GM13977 (cell line): ENCODE measurements around the gene RYR3.

ENCODE experiments used
- DNase-seq: peaks from one replicate; pipeline ENCODE4 v3.0.0; 2012; ENCODE audit warnings: low spot score
- in situ Hi-C: fragments of 300-500 bp; cut with MboI; formaldehyde crosslinking; loops from one replicate; pipeline ENCODE4 v1.12.0; 2022; ENCODE audit warnings: low sequenced_read_pairs, low pct_unique_long_range_greater_than_20kb, mixed read lengths, inconsistent platforms; ENCODE audit not compliant: unreplicated experiment
- TF ChIP-seq, protein P1 (sequence below): IDR thresholded peaks from 2 replicates; pipeline ENCODE4 v1.5.1; 2012; ENCODE audit warnings: mild to moderate bottlenecking, control low read depth; ENCODE audit not compliant: insufficient read depth; ENCODE audit errors: extremely low read depth, missing control alignments

Gene RYR3

GRCh38 chr15:33547876-33548275 lies 237.1 kb downstream of the RYR3 start:
- TF ChIP-seq, protein P1, sequence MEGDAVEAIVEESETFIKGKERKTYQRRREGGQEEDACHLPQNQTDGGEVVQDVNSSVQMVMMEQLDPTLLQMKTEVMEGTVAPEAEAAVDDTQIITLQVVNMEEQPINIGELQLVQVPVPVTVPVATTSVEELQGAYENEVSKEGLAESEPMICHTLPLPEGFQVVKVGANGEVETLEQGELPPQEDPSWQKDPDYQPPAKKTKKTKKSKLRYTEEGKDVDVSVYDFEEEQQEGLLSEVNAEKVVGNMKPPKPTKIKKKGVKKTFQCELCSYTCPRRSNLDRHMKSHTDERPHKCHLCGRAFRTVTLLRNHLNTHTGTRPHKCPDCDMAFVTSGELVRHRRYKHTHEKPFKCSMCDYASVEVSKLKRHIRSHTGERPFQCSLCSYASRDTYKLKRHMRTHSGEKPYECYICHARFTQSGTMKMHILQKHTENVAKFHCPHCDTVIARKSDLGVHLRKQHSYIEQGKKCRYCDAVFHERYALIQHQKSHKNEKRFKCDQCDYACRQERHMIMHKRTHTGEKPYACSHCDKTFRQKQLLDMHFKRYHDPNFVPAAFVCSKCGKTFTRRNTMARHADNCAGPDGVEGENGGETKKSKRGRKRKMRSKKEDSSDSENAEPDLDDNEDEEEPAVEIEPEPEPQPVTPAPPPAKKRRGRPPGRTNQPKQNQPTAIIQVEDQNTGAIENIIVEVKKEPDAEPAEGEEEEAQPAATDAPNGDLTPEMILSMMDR: no peak
- in situ Hi-C loops: no loop called here
- no peak for DNase-seq

DNA sequence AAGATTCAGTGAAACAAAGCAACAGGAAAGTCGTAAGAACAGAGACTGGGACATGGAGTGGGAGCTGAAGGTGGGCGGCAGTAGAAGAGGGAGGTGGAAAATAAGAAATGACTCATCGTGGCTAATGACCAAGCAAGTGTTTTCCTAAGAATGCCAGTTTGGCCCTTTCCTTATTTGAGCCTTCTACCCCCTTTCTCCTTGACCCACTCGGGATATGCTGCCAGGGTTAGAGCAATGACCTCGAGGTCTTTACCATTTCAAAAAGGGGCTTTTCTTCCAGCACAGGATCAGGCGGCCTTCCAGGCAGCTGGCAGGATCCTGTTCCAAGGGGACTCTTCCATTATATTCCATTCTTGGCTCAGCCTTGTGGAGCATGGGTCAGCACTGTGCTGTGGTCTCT lies 241.1 kb downstream of the RYR3 start:
- DNase-seq: no peak
- in situ Hi-C loops: no loop called here
- TF ChIP-seq, protein P1: no peak

- in situ Hi-C loops: no loop called here
- DNase-seq: no peak
- TF ChIP-seq, protein P1: no peak
These were observed 242.4 kb downstream of the RYR3 start for GRCh38 chr15:33553157-33553556.

DNA sequence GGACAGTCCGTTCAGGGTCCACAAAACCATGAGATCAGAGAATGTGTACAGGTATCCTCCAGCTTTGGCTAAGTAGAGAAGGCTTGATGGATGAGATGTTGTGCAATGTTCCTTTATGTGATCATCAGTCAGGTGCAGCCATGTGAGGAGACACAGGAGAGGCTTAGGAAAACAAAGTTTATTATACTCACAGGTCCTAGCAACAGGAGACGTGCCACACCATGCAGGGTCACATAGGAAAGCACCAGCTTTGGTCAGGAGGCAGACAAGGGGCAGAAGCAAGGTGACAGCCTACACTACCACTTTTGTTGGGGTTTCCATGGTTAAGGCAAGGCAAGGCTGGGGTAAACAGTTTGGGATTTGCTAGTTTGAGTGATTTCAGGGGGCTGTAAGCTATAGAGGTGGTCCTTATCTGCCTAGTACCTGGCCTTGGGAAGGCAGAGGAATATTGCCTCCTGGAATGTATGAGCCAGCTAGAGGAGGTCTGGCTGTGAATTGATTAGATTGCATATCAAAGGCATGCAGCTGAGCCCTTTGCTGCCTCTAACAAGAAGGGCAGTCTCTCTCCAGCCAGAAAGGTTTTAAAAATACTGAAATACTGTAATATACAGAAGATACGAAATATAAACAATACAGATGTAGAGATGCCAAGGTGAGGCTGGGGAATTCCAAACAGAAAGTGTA lies 248.6 kb downstream of the RYR3 start:
- in situ Hi-C loops: no loop called here
- TF ChIP-seq, protein P1: no peak
- no peak for DNase-seq

GRCh38 chr15:33561407-33561806 lies 250.6 kb downstream of the RYR3 start:
- in situ Hi-C loops: no loop called here
- TF ChIP-seq, protein P1: no peak
- no peak for DNase-seq

DNA sequence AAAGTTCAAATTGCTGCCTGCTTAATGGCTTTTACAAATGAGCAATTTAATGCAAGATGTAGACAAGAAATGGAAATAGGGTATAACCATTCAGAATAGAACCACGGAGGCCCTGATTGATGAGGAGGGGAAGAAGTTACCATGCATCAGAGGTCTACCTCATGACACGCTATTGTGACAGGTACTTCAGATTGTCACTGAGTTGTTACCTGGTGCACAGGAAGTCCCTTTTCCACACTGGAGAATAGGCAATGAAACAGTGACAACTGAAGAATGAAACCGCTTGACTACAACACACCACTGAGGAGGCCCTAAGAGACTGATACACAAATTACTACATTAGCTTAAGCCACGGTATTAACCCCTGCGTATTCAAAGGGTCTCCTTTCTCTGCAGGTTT lies 251.2 kb downstream of the RYR3 start:
- DNase-seq: no peak
- TF ChIP-seq, protein P1: no peak
- in situ Hi-C loops: no loop called here

DNA sequence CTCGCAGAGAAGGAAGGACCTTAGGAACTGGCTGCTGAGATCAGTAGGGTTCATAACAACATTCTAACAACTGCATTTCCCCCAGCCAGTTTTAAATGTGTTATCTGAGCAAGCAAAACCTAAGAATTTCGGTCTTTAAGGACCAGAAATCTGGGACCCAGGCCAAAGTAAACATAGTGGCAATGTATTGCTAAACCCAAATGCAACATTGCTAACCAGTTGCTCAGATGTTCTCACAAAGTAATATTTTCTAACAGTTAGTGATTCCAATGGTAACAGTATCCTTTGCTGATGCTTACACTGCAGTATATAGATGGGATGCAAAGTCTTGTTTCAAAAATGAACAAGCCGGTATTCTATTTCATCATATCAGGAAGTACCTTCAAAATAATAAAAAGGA lies 254.3 kb downstream of the RYR3 start:
- no peak for DNase-seq
- TF ChIP-seq, protein P1: no peak
- in situ Hi-C loops: no loop called here
